Measurements from ENCODE around the gene BBS1.

GRCh38 chr11:66477263-66478201, 32.9 kb upstream of the BBS1 start:
- TF ChIP-seq CTCF (IDR thresholded peaks at IDR 0.05; ENCODE audit: low read depth, low read length, missing input control) (no peak), MAX (IDR thresholded peaks at IDR 0.05) (no peak), EGR1 (IDR thresholded peaks at IDR 0.05; ENCODE audit: low read depth in 2 of 2) (no peak), ATF3 (IDR thresholded peaks at IDR 0.05) (no peak), SP1 (IDR thresholded peaks at IDR 0.05) (no peak), HNF4A (conservative IDR thresholded peaks at IDR 0.05) (no peak), YY1 (IDR thresholded peaks at IDR 0.05) (no peak), GABPA (IDR thresholded peaks at IDR 0.05 in 1 of 2, conservative IDR thresholded peaks at IDR 0.05 in 1 of 2) (no peak), TAF1 (conservative IDR thresholded peaks at IDR 0.05) (no peak), RAD21 (IDR thresholded peaks at IDR 0.05) (no peak), REST (IDR thresholded peaks at IDR 0.05) (no peak), FOXA1 (IDR thresholded peaks at IDR 0.05) (no peak)
- TF ChIP-seq, protein P1, sequence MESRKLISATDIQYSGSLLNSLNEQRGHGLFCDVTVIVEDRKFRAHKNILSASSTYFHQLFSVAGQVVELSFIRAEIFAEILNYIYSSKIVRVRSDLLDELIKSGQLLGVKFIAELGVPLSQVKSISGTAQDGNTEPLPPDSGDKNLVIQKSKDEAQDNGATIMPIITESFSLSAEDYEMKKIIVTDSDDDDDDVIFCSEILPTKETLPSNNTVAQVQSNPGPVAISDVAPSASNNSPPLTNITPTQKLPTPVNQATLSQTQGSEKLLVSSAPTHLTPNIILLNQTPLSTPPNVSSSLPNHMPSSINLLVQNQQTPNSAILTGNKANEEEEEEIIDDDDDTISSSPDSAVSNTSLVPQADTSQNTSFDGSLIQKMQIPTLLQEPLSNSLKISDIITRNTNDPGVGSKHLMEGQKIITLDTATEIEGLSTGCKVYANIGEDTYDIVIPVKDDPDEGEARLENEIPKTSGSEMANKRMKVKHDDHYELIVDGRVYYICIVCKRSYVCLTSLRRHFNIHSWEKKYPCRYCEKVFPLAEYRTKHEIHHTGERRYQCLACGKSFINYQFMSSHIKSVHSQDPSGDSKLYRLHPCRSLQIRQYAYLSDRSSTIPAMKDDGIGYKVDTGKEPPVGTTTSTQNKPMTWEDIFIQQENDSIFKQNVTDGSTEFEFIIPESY (IDR thresholded peaks at IDR 0.05) = no peak
